HL-60 (cell line): ENCODE measurements around the gene TM4SF18.

Source experiments
- DNase-seq, 2 experiments: peaks; one replicate each; pipeline ENCODE4 v3.0.0-alpha.2; 2010 to 2020; ENCODE audit warnings: low read depth in 1 of 2, low spot score in 1 of 2
- H3K27ac ChIP-seq: fragments of 250-450 bp; sonication (Bioruptor Pico); replicated peaks from 2 replicates; pipeline ENCODE4 v1.5.1; 2020; ENCODE audit warnings: mild to moderate bottlenecking, moderate library complexity
- H3K27me3 ChIP-seq: fragments of 250-450 bp; sonication (Bioruptor Pico); 2 replicates; pipeline ENCODE4 v1.5.1; 2021; ENCODE audit warnings: mild to moderate bottlenecking, moderate library complexity; ENCODE audit not compliant: insufficient read depth, poor library complexity, severe bottlenecking
- H3K4me3 ChIP-seq: replicated peaks from 2 replicates; pipeline ENCODE4 v1.5.1; 2011; ENCODE audit warnings: mild to moderate bottlenecking, control low read depth, low read length; ENCODE audit not compliant: insufficient read depth
- CTCF ChIP-seq: IDR thresholded peaks from one replicate; pipeline ENCODE4 v1.5.1; 2011; ENCODE audit warnings: low read length, control low read depth, inconsistent platforms; ENCODE audit not compliant: insufficient read depth
- GABPA ChIP-seq: IDR thresholded peaks from 2 replicates; pipeline ENCODE4 v1.6.1; 2012; ENCODE audit warnings: low read depth
- POLR2AphosphoS5 ChIP-seq: IDR thresholded peaks from 2 replicates; pipeline ENCODE4 v1.6.1; 2012; ENCODE audit warnings: low read depth
- REST ChIP-seq: IDR thresholded peaks from 2 replicates; pipeline ENCODE4 v1.6.1; 2012; ENCODE audit warnings: low read depth; ENCODE audit not compliant: insufficient replicate concordance
- SPI1 ChIP-seq: IDR thresholded peaks from 2 replicates; pipeline ENCODE4 v1.6.1; 2012; ENCODE audit warnings: low read depth, mild to moderate bottlenecking, borderline replicate concordance

The TM4SF18 gene

GRCh38 chr3:149369991-149370866 is 36.8 kb upstream of the TM4SF18 start:
- no peak overlapping the region for H3K27ac ChIP-seq
- H3K27me3 ChIP-seq = no peaks in the 10 kb centered on the region
- no peak for DNase-seq
- TF ChIP-seq GABPA (no peak), SPI1 (no peak), REST (no peak), CTCF (no peak), POLR2AphosphoS5 (no peak)
- H3K4me3 ChIP-seq = no peak overlapping the region

GRCh38 chr3:149368674-149369497 is 35.5 kb upstream of the TM4SF18 start:
- TF ChIP-seq POLR2AphosphoS5 = no peak
- no peak for TF ChIP-seq SPI1
- TF ChIP-seq REST = no peak
- TF ChIP-seq GABPA = no peak
- TF ChIP-seq CTCF = no peak

GRCh38 chr3:149368201-149368673 is 34.8 kb upstream of the TM4SF18 start:
- no peak for TF ChIP-seq REST
- no peak for TF ChIP-seq POLR2AphosphoS5
- TF ChIP-seq CTCF = no peak
- TF ChIP-seq GABPA = no peak
- no peak for TF ChIP-seq SPI1
- no peaks in the 10 kb centered on the region for H3K27me3 ChIP-seq
- H3K4me3 ChIP-seq = no peak overlapping the region
- no peak for DNase-seq
- H3K27ac ChIP-seq = no peak overlapping the region

More at GRCh38 chr3:149368674-149369497, 35.5 kb upstream of the TM4SF18 start:
- no peak overlapping the region for H3K4me3 ChIP-seq
- no peak overlapping the region for H3K27ac ChIP-seq
- no peak for DNase-seq
- no peaks in the 10 kb centered on the region for H3K27me3 ChIP-seq
